GM10248 (cell line): ENCODE results near the gene EEPD1.
"Not testable (repeated sequence)": the region's sequence is repeated elsewhere in the genome, so short reads cannot be mapped to it uniquely, and the experiment has no call there.

Source experiments
- CTCF ChIA-PET: fragments of 300-600 bp; sonication (Branson Sonifier 250); formaldehyde crosslinking; extraction: SDS; loops from one replicate; lab custom pipeline; 2021; ENCODE audit warnings: antibody characterized with exemption; lab: Yijun Ruan, JAX
- POLR2A ChIA-PET: fragments of 350-650 bp; sonication (Branson Sonifier 250); formaldehyde crosslinking; extraction: SDS; loops from one replicate; lab custom pipeline; 2020; ENCODE audit warnings: antibody characterized with exemption; lab: Yijun Ruan, JAX
- DNase-seq: peaks from one replicate; pipeline ENCODE4 v3.0.0; 2012; ENCODE audit errors: extremely low spot score
- TF ChIP-seq, protein P1 (sequence below): IDR thresholded peaks from 2 replicates; pipeline ENCODE4 v1.5.1; 2012; ENCODE audit warnings: mild to moderate bottlenecking, low read depth; ENCODE audit errors: extremely low read depth, missing control alignments, control extremely low read depth

EEPD1 gene

DNA sequence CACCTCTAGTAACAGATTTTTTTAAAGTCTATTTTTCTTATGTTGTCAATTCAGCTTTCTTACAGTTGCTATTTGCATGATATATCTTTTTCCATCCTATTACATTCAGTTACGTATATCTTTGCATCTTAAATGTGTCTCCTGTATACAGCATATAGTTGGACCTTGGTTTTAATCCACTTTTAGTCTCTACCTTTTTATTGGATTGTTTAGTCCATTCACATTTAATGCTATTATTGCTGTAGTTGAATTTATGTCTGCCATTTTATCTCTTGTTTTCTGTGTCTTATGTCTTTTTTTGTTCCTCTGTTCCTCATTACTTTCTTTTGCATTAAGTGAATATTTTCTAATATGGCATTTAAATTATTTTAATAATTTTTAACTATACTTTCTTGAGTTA, 100.6 kb downstream of the EEPD1 start:
- TF ChIP-seq, protein P1, sequence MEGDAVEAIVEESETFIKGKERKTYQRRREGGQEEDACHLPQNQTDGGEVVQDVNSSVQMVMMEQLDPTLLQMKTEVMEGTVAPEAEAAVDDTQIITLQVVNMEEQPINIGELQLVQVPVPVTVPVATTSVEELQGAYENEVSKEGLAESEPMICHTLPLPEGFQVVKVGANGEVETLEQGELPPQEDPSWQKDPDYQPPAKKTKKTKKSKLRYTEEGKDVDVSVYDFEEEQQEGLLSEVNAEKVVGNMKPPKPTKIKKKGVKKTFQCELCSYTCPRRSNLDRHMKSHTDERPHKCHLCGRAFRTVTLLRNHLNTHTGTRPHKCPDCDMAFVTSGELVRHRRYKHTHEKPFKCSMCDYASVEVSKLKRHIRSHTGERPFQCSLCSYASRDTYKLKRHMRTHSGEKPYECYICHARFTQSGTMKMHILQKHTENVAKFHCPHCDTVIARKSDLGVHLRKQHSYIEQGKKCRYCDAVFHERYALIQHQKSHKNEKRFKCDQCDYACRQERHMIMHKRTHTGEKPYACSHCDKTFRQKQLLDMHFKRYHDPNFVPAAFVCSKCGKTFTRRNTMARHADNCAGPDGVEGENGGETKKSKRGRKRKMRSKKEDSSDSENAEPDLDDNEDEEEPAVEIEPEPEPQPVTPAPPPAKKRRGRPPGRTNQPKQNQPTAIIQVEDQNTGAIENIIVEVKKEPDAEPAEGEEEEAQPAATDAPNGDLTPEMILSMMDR = no peak
- ChIA-PET POLR2A (no interaction called here), CTCF (interaction anchor here (1.2 to 1.6 kb wide), 3 partner anchors 11 to 277 kb away, joined by 3 read pairs; no protein-coding TSS in a partner anchor)
- DNase-seq = no peak

DNA sequence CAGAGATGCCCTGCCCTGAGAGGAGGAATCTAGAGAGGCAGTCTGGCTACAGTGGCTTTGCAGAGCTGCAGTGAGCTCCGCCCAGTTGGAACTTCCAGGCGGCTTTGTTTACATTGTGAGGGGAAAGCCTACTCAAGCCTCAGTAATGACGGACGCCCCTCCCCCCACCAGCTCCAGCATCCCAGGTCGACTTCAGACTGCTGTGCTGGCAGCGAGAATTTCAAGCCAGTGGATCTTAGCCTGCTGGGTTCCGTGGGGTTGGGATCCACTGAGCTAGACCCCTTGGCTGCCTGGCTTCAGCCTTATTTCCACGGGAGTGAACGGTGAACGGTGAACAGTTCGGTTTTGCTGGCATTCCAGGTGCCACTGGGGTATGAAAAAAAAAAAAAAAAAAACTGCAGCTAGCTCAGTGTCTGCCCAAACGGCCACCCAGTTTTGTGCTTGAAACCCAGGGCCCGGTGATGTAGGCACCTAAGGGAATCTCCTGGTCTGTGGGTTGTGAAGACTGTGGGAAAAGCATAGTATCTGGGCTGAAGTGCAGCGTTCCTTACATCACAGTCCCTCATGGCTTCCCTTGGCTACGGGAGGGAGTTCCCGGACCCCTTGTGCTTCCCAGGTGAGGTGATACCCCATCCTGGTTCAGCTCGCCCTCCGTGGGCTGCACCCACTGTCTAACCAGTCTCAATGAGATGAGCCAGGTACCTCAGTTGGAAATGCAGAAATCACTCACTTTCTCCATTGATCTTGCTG, 105.6 kb downstream of the EEPD1 start:
- not testable (repeated sequence) for DNase-seq
- CTCF ChIA-PET = interaction anchor here (0.9 to 2.1 kb wide), 2 partner anchors 9 to 12 kb away, joined by 3 to 6 read pairs; no protein-coding TSS in a partner anchor

DNA sequence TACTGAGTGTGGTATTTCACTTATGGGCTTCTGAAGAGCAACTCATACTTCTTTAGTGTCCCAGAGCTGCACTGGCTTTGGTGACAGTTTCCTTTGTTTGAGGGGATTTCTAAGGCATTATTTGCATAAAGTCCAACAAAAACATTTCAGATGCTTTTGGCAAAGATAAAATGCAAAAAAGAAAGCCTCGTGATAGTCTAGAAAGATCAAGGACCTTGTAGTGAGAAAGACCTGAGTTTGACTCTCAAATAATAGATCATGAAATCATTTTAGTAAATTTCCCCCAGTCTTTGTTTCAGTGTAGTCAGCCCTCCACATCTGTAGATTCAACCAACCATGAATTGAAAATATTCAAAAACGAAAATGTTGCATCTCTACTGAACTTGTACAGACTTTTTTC, 107.4 kb downstream of the EEPD1 start:
- POLR2A ChIA-PET = no interaction called here
- DNase-seq = no peak
- CTCF ChIA-PET = interaction anchor here (1.5 to 2.1 kb wide), 2 partner anchors 14 to 32 kb away, joined by 3 to 6 read pairs; no protein-coding TSS in a partner anchor
- TF ChIP-seq, protein P1 = no peak

More for the DNA sequence above, 105.6 kb downstream of the EEPD1 start:
- POLR2A ChIA-PET = not testable (repeated sequence)

DNA sequence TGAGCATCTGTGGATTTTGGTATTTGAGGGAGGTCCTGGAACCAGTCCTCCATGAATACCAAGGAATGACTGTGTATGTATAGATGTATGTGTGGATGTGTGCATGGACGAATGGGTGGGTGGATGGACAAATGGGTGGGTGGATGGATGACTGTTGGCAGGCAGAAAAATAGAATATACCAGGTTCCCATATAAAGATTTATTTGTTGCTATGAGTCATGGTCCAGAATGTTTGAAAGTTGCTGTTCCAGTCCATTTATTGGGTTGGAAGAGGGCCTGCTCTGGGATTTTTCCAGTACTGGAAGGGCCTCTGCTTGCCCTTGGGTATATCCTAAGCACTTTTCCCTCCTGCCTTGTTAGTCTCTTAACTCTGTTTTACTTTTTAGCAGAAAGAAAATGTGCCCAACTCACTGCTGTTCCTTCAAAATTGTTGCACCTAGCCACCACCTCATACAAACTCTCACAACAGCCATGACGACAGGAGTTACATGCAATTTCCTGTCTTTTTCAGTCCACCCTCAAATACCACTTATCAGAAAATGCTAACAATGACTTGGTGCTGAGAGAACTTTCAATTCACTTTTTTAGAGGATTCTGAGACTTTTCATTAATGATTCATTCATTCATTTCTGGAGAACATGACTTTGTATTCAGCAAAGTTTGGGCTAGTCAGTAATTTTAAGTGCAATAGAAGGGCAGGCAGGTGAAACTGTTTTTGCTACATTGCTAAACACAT, 108.1 kb downstream of the EEPD1 start:
- TF ChIP-seq, protein P1 = no peak
- peak; percentile 37 for DNase-seq
- POLR2A ChIA-PET = no interaction called here
- CTCF ChIA-PET = interaction anchor here (1.3 kb wide), 1 partner anchor 15 kb away, joined by 3 read pairs; no protein-coding TSS in a partner anchor

DNA sequence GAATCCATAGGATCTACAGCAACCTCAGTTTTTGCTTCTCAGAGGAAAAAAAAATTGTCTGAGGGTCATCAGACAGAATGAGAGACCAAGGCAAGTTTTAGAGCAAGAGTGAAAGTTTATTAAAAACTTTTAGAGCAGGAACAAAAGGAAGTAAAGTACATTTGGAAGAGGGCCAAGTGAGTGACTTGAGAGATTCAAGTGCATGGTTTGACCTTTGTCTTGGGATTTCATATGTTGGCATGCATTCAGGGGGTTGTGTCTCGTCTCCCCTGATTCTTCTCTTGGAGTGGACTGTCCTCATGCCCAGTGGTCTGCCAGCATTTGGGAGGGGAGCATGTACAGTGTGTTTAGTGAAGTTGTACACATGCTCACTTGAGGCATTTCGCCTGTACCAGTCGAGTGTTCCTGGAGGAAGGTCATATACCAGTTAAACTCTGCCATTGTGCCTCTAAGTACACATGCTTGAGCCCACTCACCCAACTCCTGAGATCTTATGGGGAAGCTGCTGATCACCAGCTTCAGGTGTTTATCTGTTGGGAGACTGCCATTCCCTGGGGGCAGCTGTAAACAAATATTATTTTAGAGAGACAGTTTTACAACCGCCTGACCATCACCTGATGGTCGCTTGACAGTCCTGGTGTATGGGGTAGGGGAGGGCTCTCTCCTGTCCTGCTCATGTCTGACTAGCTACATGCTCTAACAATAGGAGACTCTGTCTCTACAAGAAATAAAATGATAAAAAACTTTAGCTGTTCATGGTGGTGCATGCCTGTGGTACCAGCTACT, 109.4 kb downstream of the EEPD1 start:
- TF ChIP-seq, protein P1 = no peak
- CTCF ChIA-PET = interaction anchor here (0.6 to 1.3 kb wide), 3 partner anchors 10 to 17 kb away, joined by 3 read pairs; no protein-coding TSS in a partner anchor
- no peak for DNase-seq
- POLR2A ChIA-PET = no interaction called here

DNA sequence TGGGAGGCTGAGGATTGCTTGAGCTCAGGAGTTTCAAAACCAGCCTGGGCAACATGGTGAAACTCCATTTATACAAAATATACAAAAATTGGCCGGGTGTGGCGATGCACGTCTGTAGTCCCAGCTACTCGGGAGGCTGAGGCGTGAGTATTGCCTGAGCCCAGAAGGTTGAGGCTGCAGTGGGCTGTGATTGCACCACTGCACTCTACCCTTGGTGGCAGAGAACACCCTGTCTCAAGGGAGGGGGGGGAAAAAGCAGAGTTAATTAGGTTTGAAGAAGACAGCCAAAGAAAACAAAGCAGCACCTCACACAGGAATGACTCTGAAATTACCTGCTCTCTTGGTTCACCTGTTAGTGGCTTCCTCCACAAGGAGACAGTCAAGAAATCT, 110.0 kb downstream of the EEPD1 start:
- CTCF ChIA-PET = interaction anchor here (0.6 to 0.9 kb wide), 2 partner anchors 11 to 13 kb away, joined by 3 read pairs; no protein-coding TSS in a partner anchor
- POLR2A ChIA-PET = no interaction called here
- no peak for DNase-seq
- TF ChIP-seq, protein P1 = no peak
